HG03159 (cell line): ENCODE measurements around the gene SNX18.

Source experiments
- ATAC-seq: cut with Tn5 transposase; IDR thresholded peaks from one replicate; pipeline ENCODE4 v1.9.1; 2021; ENCODE audit warnings: mild to moderate bottlenecking, moderate library complexity; ENCODE audit not compliant: unreplicated experiment

The SNX18 gene

DNA sequence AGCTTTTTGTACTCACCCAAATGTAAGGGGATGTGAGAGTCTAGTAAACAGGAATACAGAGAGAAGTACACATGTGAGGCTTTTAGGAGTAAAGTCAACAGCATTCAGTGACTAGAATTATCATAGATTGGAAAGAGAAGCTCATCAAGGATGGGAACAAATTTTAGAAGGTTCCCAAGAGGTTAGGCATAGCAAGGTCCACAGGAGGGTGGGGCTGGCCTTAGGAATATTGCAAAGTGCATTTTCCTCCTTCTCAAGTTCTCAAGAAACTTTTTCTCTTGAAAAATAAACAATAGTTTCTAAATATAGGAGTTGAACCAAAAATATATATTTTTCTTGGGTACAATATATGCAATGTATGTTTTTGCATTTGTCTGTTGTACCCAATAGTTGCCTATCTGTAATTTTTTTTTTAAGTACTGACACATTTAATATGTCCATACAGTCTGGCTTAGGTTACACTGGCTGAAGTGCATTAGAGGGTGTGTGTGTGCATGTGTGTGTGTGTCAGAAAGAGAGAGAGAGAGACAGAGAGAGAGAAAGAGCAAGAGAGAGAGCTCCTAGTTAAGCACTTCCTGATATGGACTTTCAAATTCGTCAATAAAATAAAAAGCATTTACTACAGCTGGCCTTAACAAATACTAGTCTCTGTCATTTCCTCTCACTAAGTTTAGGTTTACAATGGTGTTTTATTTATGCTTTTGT lies 62.2 kb downstream of the SNX18 start:
- no peak for ATAC-seq

- no peak for ATAC-seq
These were observed 63.6 kb downstream of the SNX18 start for GRCh38 chr5:54580997-54581811.

GRCh38 chr5:54581831-54582548 lies 64.4 kb downstream of the SNX18 start:
- ATAC-seq = no peak

DNA sequence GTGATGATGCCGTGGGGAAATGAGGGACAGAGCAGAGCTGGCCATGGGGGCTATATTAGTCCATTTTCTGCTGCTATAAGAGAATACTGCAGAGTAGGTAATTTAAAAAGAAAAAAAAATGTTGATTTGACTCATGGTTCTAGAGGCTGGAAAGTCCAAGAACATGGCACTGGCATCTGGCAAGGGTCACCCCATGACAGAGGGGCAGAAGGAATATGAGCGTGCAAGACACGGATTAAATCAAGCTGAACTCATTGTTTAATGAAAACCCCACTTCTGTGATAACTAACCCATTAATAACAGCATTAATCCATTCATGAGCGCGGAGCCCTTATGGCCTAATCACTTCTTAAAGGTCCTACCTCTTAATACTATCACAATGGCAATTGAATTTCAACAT lies 68.8 kb downstream of the SNX18 start:
- ATAC-seq = no peak

- ATAC-seq = no peak
These were observed 72.2 kb downstream of the SNX18 start for GRCh38 chr5:54589786-54590185.

- ATAC-seq = no peak
These were observed 73.3 kb downstream of the SNX18 start for GRCh38 chr5:54590824-54591223.

DNA sequence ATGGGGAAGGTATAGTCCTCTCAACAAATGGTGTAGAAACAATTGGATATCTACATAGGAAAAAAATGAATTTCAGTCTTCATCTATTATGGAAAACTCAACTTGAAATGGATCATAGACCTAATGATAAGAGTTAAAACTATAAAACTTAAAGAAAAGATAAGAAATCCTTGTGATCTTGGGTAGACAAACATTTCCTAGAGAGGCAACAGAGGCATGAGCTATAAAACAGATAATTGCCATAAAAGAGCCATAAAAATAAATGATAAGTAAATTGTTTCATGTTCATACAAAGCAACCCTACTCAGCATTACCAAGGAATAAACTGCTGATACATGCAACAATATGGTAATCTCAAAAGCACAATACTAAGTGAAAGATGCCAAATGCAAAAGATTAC lies 76.2 kb downstream of the SNX18 start:
- ATAC-seq = no peak

DNA sequence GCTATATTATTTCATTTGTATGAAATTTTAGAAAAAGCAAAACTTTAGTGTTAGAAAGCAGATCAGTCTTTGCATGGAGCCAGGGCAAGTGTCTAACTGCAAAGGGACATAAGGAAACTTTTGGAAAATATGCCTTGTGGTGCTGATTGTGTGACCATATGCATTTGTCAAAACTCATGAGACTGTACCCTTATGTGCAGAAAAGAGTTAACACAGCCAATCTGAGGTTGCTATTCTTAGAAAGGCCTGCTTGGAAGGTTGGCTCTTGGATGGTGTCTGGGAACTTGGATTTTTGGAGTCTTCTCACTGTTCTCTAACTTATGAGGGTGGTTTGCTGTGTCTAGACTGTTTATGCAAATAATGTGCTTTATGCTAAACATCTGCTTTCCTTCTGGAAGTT lies 76.6 kb downstream of the SNX18 start:
- no peak for ATAC-seq

DNA sequence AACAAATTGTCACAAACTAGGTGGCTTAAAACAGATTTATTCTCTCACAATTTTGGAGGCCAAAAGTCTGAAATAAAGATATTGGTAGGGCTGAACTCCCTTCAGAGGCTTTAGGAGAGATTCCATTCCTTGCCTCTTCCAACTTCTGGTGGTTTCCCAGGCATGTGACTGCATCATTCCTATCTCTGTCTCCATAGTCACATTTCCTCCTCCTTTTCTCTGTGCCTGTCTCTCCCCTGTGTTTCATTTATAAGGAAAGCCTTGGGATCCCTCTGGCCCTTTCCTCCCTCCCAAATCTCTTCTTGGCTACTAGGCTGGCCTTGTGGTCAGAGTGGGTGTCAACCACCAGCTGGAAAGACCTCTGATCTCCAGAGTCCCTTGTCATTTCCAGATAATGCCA lies 78.2 kb downstream of the SNX18 start:
- no peak for ATAC-seq
